Parathyroid adenoma (tissue), 2 donors: ENCODE data around the gene TMC4.

ENCODE experiments used
- H2AFZ ChIP-seq: fragments of 300-600 bp; sonication (generic); one replicate; pipeline ENCODE4 v1.7.0; 2017; ENCODE audit warnings: antibody characterized with exemption, mild to moderate bottlenecking
- H3K27ac ChIP-seq: fragments of 300-600 bp; sonication (generic); one replicate; pipeline ENCODE4 v1.7.0; 2017
- H3K27me3 ChIP-seq: fragments of 300-600 bp; sonication (generic); one replicate; pipeline ENCODE4 v1.7.0; 2017; ENCODE audit warnings: low read length; ENCODE audit not compliant: control insufficient read depth, insufficient read depth
- H3K36me3 ChIP-seq: fragments of 300-600 bp; sonication (generic); one replicate; pipeline ENCODE4 v1.7.0; 2017; ENCODE audit warnings: low read length; ENCODE audit not compliant: control insufficient read depth, insufficient read depth
- H3K4me1 ChIP-seq: fragments of 300-600 bp; sonication (generic); one replicate; pipeline ENCODE4 v1.7.0; 2017; ENCODE audit warnings: control low read depth
- H3K4me2 ChIP-seq: fragments of 300-600 bp; sonication (generic); one replicate; pipeline ENCODE4 v1.7.0; 2017; ENCODE audit warnings: low read length
- H3K4me3 ChIP-seq: fragments of 300-600 bp; sonication (generic); one replicate; pipeline ENCODE4 v1.7.0; 2017; ENCODE audit warnings: low read depth, low read length
- H3K79me2 ChIP-seq: fragments of 300-600 bp; sonication (generic); one replicate; pipeline ENCODE4 v1.7.0; 2017; ENCODE audit warnings: control low read depth
- H3K9ac ChIP-seq: fragments of 300-600 bp; sonication (generic); one replicate; pipeline ENCODE4 v1.7.0; 2017; ENCODE audit warnings: mild to moderate bottlenecking
- H3K9me3 ChIP-seq: fragments of 300-600 bp; sonication (generic); one replicate; pipeline ENCODE4 v1.7.0; 2017; ENCODE audit warnings: low read length; ENCODE audit not compliant: control insufficient read depth
- TF ChIP-seq, protein P1 (sequence below): fragments of 300-600 bp; sonication (generic); IDR thresholded peaks from one replicate; pipeline ENCODE4 v1.7.0; 2017; ENCODE audit warnings: antibody characterized with exemption, mild to moderate bottlenecking
- donor health status: primary hyperparathyroidism.

The TMC4 gene

DNA sequence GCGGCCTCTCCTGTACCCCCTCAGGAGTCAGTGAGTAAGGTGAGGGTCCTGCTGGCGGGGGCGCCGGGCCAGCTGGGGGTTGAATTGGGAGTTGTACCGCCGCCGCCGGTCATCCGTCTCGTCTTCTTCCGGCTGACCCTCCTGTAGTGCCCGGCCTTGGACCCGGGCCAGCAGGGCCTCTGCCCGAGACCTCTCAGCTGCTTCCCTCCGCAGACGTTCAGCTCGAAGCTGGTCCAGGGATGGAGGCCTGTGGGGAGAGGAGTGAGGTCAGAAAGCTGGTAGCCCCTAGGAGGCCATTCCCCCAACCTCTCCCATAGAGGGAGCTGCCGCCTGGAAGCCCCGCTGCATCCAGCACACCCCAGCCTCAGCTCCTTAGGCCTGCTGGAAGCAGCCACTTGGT is 17.3 kb downstream of the TMC4 start:
- Histone ChIP-seq H3K27ac (no peak overlapping the region), H3K4me1 (peaks cover 12% of the 10 kb centered on the region), H3K36me3 (no peaks in the 10 kb centered on the region), H3K4me3 (no peak overlapping the region), H2AFZ (no peak overlapping the region), H3K79me2 (peaks cover 3% of the 10 kb centered on the region), H3K27me3 (no peaks in the 10 kb centered on the region), H3K9ac (no peak overlapping the region), H3K9me3 (no peaks in the 10 kb centered on the region), H3K4me2 (no peak overlapping the region)
- TF ChIP-seq, protein P1, sequence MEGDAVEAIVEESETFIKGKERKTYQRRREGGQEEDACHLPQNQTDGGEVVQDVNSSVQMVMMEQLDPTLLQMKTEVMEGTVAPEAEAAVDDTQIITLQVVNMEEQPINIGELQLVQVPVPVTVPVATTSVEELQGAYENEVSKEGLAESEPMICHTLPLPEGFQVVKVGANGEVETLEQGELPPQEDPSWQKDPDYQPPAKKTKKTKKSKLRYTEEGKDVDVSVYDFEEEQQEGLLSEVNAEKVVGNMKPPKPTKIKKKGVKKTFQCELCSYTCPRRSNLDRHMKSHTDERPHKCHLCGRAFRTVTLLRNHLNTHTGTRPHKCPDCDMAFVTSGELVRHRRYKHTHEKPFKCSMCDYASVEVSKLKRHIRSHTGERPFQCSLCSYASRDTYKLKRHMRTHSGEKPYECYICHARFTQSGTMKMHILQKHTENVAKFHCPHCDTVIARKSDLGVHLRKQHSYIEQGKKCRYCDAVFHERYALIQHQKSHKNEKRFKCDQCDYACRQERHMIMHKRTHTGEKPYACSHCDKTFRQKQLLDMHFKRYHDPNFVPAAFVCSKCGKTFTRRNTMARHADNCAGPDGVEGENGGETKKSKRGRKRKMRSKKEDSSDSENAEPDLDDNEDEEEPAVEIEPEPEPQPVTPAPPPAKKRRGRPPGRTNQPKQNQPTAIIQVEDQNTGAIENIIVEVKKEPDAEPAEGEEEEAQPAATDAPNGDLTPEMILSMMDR: no peak

DNA sequence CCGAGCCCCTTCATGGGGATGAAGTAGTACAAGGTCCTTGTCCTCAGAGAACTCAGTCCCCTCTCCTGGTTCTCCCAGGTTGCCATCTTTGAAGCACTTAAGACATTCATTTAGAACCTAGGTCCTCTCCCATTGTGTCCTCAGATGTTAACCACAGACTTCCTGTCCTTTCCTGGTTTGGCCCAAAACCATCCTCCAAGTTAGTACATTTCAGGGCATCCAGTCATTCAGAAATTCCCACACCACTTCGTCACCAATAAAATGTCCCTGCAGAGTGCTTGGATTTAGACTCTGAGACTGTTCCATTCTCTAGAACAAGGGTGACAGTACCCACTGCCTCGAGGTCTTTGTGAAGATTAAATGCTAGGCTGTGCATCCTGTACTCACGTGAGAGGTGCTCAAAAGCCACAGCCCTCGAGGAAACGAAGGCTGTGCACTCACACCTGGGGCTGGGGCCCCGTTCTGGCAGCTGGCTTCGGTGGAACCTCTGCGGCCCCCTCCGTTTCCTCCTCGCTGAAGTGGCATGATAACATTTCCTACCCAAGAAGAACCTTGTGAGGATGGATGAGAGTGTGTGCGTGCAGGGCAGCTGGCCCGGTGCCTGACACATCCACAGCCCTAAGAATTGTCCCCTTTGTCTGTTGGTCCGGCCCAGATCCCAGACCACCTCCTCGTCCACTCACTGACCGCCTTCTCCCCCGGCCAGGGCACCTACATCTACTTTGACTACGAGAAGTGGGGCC is 18.2 kb downstream of the TMC4 start:
- H3K79me2 ChIP-seq: peaks cover 3% of the 10 kb centered on the region
- no peak overlapping the region for H2AFZ ChIP-seq
- TF ChIP-seq, protein P1: no peak
- no peaks in the 10 kb centered on the region for H3K27me3 ChIP-seq
- no peaks in the 10 kb centered on the region for H3K36me3 ChIP-seq
- H3K4me3 ChIP-seq: no peak overlapping the region
- no peaks in the 10 kb centered on the region for H3K9me3 ChIP-seq
- peaks cover 5% of the 10 kb centered on the region for H3K4me1 ChIP-seq
- H3K27ac ChIP-seq: no peak overlapping the region
- H3K4me2 ChIP-seq: no peak overlapping the region
- H3K9ac ChIP-seq: no peak overlapping the region

DNA sequence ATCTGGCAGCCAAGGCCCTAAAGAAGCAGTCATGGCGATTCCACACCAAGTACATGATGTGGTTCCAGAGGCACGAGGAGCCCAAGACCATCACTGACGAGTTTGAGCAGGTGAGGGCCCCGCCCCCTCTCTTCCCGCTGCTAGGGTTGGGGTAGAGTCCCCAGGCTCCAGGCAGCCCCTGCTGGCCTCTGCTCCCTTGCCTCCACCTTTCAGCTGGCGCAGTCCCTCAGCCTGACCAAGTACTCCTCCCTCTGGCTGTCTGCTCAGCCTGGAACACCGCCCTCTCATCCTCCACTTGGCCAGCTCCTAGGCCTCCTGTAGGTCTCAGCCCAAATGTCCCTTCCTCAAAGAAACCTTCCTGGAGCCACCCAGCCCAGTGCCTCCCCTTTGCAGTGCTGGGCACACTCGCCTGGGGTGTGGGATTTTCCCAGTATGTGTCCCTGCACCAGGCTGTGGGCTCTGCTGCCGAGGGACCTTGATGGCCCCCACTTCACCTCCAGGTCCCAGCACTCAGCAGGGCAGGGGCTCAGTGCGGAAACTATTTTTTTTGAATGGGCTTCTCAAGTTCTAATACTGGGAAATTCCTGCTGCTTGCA is 19.1 kb downstream of the TMC4 start:
- no peak overlapping the region for H2AFZ ChIP-seq
- peaks cover 5% of the 10 kb centered on the region for H3K4me1 ChIP-seq
- H3K9ac ChIP-seq: no peak overlapping the region
- H3K4me3 ChIP-seq: no peak overlapping the region
- TF ChIP-seq, protein P1: no peak
- H3K27me3 ChIP-seq: no peaks in the 10 kb centered on the region
- H3K4me2 ChIP-seq: no peak overlapping the region
- H3K36me3 ChIP-seq: no peaks in the 10 kb centered on the region
- no peaks in the 10 kb centered on the region for H3K9me3 ChIP-seq
- peaks cover 3% of the 10 kb centered on the region for H3K79me2 ChIP-seq
- H3K27ac ChIP-seq: no peak overlapping the region

DNA sequence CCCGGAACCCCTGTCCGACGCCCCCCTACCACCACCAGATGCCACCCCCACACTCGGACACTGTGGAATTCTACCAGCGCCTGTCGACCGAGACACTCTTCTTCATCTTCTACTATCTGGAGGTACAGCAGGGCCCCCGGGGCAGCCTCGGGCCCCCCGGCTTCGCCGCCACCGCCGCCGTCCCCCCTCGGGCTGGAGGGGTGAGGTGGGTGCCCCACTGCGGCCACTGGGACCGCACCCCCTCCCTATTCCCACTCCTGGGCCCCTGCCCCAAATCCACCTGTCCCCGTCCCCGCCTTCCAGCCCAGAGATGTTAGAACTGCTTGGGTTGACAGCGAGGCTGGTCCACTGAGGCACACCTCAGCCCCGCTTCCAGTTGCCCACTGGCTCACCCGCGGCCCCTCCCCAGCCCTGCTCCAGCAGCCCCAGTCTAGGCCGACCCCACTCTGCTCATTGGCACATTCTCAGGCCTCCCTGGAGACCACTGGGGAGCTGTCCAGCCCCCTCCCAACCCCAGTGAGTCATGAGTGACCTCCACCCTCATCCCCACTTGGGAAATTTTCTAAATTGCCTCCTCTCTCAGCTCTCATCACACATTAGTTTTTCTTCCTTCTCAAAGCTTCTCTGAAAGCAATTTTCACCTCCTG is 20.0 kb downstream of the TMC4 start:
- Histone ChIP-seq H3K27me3 (no peaks in the 10 kb centered on the region), H3K4me2 (no peak overlapping the region), H3K79me2 (peaks cover under 1% of the 10 kb centered on the region), H3K36me3 (no peaks in the 10 kb centered on the region), H3K9ac (no peak overlapping the region), H3K27ac (no peak overlapping the region), H3K9me3 (no peaks in the 10 kb centered on the region), H3K4me1 (no peaks in the 10 kb centered on the region), H3K4me3 (no peak overlapping the region), H2AFZ (no peak overlapping the region)
- TF ChIP-seq, protein P1: no peak
